GM12891 (cell line): ENCODE measurements around the gene SCD5.

Experiments
- DNase-seq: peaks from one replicate; pipeline ENCODE4 v3.0.0; 2011; ENCODE audit warnings: low spot score; ENCODE audit not compliant: insufficient read length
- FAIRE-seq: peaks from 2 replicates; lab custom pipeline; 2011; peaks lifted over from hg19 to GRCh38; lab: Jason Lieb, UNC
- PAX5 ChIP-seq: IDR thresholded peaks from 2 replicates; pipeline ENCODE4 v1.6.1; 2011; ENCODE audit warnings: low read length, moderate library complexity, mild to moderate bottlenecking; ENCODE audit not compliant: insufficient read depth, severe bottlenecking
- POLR2A ChIP-seq: IDR thresholded peaks from 2 replicates; pipeline ENCODE4 v1.6.1; 2011; ENCODE audit warnings: low read depth, low read length, control low read depth
- POLR2AphosphoS5 ChIP-seq: IDR thresholded peaks from 2 replicates; pipeline ENCODE4 v1.6.1; 2011; ENCODE audit warnings: low read depth, low read length, control low read depth
- POU2F2 ChIP-seq: IDR thresholded peaks from 2 replicates; pipeline ENCODE4 v1.6.1; 2011; ENCODE audit warnings: low read depth, mild to moderate bottlenecking, control low read depth, low read length, moderate library complexity
- SPI1 ChIP-seq: IDR thresholded peaks from 2 replicates; pipeline ENCODE4 v1.6.1; 2011; ENCODE audit warnings: low read depth, low read length, control low read depth
- TAF1 ChIP-seq: IDR thresholded peaks from 2 replicates; pipeline ENCODE4 v1.6.1; 2011; ENCODE audit warnings: low read depth, low read length, control low read depth

SCD5 gene

DNA sequence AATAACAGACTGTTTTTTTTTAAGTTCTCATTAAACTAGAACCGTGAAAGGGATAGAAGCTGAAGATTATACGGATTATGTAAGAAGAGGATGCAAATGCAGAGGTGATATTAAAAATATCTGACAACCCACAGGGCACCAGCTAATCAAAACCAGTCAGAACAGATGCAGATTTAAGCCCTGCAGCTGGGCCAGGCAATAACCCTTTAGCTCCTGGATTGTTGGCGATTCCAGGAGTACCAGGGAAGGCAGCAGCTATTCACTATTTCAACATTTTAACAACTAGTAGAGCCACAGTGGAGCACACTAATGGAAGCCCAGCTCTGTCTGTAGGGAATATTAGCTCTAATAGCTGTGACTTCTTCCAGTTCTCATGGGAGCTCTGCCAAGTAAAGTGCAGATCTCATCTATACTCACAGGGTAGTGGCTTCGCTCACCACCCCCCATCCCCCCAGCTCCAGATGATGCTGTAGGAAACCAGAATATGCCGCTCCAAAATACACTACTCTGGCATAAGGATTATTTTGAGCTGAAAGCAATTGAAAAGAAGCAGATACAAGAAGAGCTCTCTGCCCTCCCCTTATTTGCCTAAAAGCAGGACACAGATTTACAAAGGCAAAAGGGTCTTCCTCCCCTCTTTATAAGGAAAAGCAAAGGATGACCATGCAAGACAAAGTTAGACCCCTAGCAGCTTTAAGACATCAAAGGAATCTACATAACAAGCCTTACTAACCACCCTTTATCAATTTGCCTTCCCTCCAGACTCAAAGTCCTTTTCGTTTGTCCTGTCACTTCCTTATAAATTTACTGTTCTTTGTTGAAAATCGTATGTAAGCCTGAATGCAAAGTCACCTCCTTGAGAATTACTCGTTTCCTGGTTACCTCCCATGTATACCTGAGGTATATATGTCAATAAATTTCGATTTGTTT lies 13.7 kb downstream of the SCD5 start:
- TF ChIP-seq POU2F2 (no peak), SPI1 (no peak), POLR2A (no peak), PAX5 (no peak), TAF1 (no peak), POLR2AphosphoS5 (no peak)
- DNase-seq (no peak), FAIRE-seq (no peak)

DNA sequence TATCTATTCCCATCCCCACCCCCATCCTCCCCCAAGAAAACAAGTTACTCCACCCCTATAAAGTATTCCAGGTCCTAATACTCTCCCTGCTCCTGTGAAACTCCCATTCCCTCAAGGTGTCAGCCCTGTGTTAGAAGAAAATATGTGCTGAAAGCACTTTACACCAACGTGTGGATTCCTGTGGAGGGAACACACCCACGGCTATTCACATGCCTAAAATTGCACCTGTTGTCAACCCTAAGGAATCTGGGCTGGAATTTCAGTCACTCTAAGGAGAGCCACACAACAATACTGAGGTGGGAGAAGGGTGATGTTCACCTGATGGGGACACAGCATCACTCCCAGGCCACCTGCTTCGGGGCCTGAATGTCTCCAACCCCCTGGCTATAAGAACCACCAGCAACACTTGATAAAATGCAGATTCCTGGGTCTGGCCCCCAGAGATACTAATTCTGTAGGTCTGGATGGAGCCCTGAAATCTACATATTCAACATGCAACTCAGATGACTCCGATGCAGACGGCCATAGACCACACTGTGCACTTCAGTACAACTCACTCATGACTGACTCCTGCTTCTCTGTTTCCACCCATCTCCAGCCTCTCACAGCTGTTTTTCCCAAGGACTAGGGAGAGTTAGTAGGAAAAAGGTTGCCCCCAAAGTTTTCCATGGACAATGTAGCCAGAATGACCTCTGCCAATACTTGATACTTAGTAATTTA lies 15.8 kb downstream of the SCD5 start:
- no peak for FAIRE-seq
- DNase-seq: no peak
- TF ChIP-seq POLR2AphosphoS5 (no peak), PAX5 (no peak), SPI1 (no peak), POLR2A (no peak), POU2F2 (no peak), TAF1 (no peak)

DNA sequence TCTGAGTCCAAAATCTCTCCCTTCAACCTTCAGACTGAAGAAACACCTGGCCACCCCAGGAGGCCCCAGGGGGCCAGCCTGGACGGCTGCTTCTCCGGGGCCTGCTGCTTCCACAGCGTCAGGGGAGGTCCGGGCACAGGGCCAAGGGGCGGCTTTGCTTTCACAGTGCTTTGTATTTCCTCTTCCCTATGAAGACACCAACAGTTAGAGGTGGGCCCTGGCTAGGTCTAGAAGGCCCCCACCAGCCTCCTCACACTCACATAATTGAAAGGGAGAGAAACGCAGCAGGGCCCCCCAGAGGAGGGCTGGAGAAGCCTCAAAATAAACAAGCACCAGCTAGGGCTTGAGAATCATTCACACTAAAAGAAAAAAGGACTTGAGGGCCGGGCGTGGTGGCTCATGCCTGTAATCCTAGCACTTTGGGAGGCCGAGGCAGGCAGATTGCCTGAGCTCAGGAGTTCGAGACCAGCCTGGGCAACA lies 17.8 kb downstream of the SCD5 start:
- no peak for DNase-seq
- FAIRE-seq: no peak

DNA sequence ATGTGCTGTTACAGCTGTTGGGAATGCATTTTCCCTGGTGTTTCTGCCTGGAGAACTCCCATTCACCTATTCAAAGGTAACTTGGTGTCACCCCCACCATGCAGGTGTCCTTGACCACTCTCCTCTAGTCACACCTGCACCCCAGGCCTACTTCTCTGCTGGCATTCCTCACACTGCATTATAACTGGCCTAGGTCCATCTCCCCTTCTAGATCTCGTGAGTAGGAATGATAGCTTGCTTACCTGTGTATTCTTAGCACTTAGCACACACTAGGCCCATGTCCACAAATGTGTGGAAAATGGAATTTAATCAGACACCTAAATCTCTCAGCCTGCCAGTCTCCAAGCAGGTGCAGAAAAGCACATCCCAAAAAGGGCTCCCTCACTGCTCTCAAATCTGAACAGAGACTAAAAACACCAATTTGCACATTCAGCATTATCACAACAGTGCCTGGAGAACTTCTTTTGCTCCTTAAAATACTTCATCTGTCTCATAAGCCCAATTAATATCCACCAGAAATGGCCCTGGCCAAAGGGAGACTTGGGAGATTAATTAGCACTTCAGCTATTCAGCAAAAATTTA lies 18.3 kb downstream of the SCD5 start:
- no peak for FAIRE-seq
- no peak for TF ChIP-seq POLR2AphosphoS5
- no peak for TF ChIP-seq PAX5
- no peak for TF ChIP-seq TAF1
- TF ChIP-seq SPI1: no peak
- no peak for TF ChIP-seq POLR2A
- TF ChIP-seq POU2F2: no peak
- no peak for DNase-seq

More for the DNA sequence above, 17.8 kb downstream of the SCD5 start:
- TF ChIP-seq PAX5 (no peak), POLR2A (no peak), POU2F2 (no peak), TAF1 (no peak), SPI1 (no peak), POLR2AphosphoS5 (no peak)

DNA sequence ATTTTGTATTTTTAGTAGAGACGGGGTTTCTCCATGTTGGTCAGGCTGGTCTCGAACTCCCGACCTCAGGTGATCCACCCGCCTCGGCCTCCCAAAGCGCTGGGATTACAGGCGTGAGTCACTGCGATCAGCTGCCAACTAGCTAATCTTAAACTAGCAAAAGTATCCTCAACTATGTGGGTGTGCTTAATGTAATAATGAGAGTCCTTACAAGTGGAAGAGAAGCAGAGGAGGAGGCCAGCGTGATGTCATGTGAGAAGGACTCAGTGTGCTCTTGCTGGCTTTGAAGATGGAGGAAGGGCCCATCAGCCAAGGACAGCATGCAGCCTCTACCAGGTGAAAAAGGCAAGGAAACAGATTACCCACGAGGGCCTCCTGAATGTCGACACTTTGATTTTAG lies 19.6 kb downstream of the SCD5 start:
- FAIRE-seq: no peak
- TF ChIP-seq POLR2AphosphoS5 (no peak), PAX5 (no peak), POU2F2 (no peak), TAF1 (no peak), POLR2A (no peak), SPI1 (no peak)
- no peak for DNase-seq

DNA sequence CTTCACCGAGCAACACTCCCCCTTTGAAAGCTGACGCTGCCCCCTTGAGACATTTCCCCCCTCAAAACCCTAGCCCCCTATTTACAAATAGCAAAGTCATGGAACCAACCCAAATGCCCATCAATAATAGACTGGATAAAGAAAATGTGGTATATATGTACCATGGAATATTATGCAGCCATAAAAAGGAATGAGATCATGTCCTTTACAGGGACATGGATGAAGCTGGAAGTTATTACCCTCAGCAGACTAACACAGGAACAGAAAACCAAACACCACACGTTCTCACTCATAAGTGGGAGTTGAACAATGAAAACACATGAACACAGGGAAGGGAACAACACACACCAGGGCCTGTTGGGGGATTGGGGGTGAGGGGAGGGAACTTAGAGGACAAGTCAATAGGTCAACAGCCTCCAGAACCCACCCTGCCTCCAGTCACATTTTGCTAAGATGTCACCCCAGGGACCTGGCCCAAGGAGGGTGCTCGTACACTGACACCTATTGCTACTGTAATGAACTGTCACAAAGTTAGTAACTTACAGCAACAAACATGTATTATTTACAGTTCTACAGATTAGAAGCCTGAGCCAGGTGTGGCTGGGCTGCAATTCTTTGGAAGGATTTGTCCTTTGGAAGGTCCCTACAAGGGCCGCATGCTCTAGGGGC lies 20.6 kb downstream of the SCD5 start:
- DNase-seq: no peak
- no peak for TF ChIP-seq POLR2A
- TF ChIP-seq TAF1: no peak
- TF ChIP-seq POU2F2: no peak
- no peak for TF ChIP-seq POLR2AphosphoS5
- TF ChIP-seq SPI1: no peak
- no peak for TF ChIP-seq PAX5
- FAIRE-seq: no peak

DNA sequence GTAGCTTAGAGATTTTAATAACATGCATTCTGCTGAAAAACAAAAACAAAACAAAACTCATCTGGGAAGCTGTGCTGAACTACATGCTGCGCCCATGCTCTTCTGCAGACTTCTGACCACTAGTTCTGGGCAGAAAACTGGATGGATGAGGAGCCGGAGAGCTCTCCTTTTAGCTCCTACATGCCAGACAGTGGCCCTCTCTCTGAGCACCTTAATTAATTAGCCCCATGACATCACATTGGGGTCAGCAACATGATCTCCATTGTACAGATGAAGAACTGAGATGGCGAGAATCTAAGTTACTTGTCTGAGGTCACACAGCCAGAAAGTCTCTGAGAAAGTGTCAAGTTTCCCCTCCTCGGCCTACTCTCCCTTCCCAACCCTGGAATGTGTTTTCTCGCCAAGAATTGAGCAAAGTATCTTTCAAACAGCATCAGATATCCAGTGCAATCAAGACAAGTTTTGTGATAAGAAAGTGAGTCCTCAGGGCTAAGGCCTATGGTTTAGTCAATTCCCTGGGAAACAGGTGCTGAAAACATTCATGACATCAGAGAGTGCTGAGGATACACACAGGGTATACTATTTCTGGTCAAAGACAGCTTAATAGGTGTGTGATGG lies 21.6 kb downstream of the SCD5 start:
- TF ChIP-seq SPI1 (no peak), POU2F2 (no peak), POLR2AphosphoS5 (no peak), POLR2A (no peak), TAF1 (no peak), PAX5 (no peak)
- FAIRE-seq (no peak), DNase-seq (no peak)

DNA sequence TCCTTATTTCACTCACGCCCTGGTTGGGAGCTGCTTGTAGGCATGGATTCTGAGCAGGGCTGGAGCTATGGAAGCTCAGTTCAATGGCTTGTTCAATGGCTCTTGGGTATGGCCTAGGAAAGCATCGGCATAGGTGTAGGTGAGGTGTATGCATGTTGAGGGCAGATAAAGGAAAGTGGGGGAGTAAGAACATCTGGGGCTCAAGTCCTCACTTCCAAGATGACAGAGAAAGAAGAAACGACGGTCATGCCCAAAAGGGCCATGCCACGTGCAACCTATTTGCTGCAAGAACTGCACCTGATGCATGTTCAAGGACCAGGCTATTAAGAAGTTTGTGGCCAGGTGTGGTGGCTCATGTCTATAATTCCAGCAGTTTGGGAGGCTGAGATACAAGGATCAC lies 23.4 kb downstream of the SCD5 start:
- DNase-seq (no peak), FAIRE-seq (no peak)
- no peak for TF ChIP-seq POLR2AphosphoS5
- no peak for TF ChIP-seq SPI1
- TF ChIP-seq PAX5: no peak
- no peak for TF ChIP-seq POLR2A
- TF ChIP-seq POU2F2: no peak
- no peak for TF ChIP-seq TAF1

DNA sequence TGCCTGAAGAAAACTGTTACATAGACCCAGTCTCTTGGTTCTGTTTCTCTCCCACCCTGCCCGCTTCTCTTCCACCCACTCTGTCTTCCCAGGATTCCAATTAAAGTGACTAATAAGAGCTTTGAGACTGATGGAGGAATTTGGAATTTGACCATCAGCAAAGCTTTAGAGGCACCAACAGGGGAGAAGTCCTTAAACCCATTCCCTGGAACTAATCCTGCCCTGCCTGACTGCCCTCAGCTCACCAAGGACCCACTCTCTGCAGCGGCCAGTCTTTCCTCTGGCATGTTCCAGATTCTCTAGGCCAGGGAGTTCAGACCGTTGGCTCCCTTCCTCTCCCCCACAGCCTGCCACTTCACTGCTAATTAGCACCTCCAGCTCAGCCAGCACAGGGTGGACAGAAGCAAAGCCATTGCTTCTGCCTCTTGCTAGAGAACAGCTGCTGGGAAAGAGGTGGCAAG lies 23.9 kb downstream of the SCD5 start:
- FAIRE-seq (no peak), DNase-seq (no peak)
- TF ChIP-seq PAX5 (no peak), POLR2A (no peak), SPI1 (no peak), TAF1 (no peak), POU2F2 (no peak), POLR2AphosphoS5 (no peak)
